ENCODE data around the gene SLC12A8.
"Not testable (repeated sequence)": the region's sequence is repeated elsewhere in the genome, so short reads cannot be mapped to it uniquely, and the experiment has no call there.

SLC12A8 gene

GRCh38 chr3:125112981-125113380 is 99.6 kb downstream of the SLC12A8 start:
- DNase-seq (ENCODE audit: low spot score), result no peak

GRCh38 chr3:125110876-125111480 is 101.6 kb downstream of the SLC12A8 start:
- DNase-seq (ENCODE audit: low spot score), result no peak

GRCh38 chr3:125110016-125110875 is 102.3 kb downstream of the SLC12A8 start:
- DNase-seq (ENCODE audit: low spot score), result no peak

GRCh38 chr3:125109536-125109925 is 103.0 kb downstream of the SLC12A8 start:
- no peak for DNase-seq (ENCODE audit: low spot score)

- no peak for DNase-seq (ENCODE audit: low spot score)
Measured at GRCh38 chr3:125108833-125109535, 103.6 kb downstream of the SLC12A8 start.

GRCh38 chr3:125107861-125108567 is 104.5 kb downstream of the SLC12A8 start:
- no peak for DNase-seq (ENCODE audit: low spot score)

GRCh38 chr3:125107363-125107762 is 105.2 kb downstream of the SLC12A8 start:
- no peak for DNase-seq (ENCODE audit: low spot score)

- no peak for DNase-seq (ENCODE audit: low spot score)
Measured at GRCh38 chr3:125105116-125105515, 107.4 kb downstream of the SLC12A8 start.

- no peak for DNase-seq (ENCODE audit: low spot score)
Measured at GRCh38 chr3:125104639-125105038, 107.9 kb downstream of the SLC12A8 start.

GRCh38 chr3:125103406-125103805 is 109.1 kb downstream of the SLC12A8 start:
- DNase-seq (ENCODE audit: low spot score), result no peak

- no peak for DNase-seq (ENCODE audit: low spot score)
Measured at GRCh38 chr3:125102470-125102869, 110.1 kb downstream of the SLC12A8 start.

- no peak for DNase-seq (ENCODE audit: low spot score)
Measured at GRCh38 chr3:125098611-125099291, 113.8 kb downstream of the SLC12A8 start.

- DNase-seq (ENCODE audit: low spot score), result no peak
Measured at GRCh38 chr3:125090649-125091048, 121.9 kb downstream of the SLC12A8 start.

- no peak for DNase-seq (ENCODE audit: low spot score)
Measured at GRCh38 chr3:125087768-125088391, 124.7 kb downstream of the SLC12A8 start.

- DNase-seq (ENCODE audit: low spot score), result no peak
Measured at GRCh38 chr3:125085166-125085565, 127.4 kb downstream of the SLC12A8 start.

- DNase-seq (ENCODE audit: low spot score), result no peak
Measured at GRCh38 chr3:125083776-125084175, 128.8 kb downstream of the SLC12A8 start.

- not testable (repeated sequence) for DNase-seq (ENCODE audit: low spot score)
Measured at GRCh38 chr3:125082339-125082738, 130.2 kb downstream of the SLC12A8 start.

GRCh38 chr3:125080077-125080476 is 132.5 kb downstream of the SLC12A8 start:
- DNase-seq (ENCODE audit: low spot score), result no peak

GRCh38 chr3:125079675-125080045 is 132.9 kb downstream of the SLC12A8 start:
- no peak for DNase-seq (ENCODE audit: low spot score)

- DNase-seq (ENCODE audit: low spot score), result no peak
Measured at GRCh38 chr3:125078951-125079674, 133.4 kb downstream of the SLC12A8 start.

GRCh38 chr3:125077864-125078263 is 134.7 kb downstream of the SLC12A8 start:
- no peak for DNase-seq (ENCODE audit: low spot score)
